ENCODE data around the gene DYNC2H1.

DYNC2H1 gene

GRCh38 chr11:103220133-103220532 lies 110.9 kb downstream of the DYNC2H1 start:
- Histone ChIP-seq H3K4me1 (ENCODE audit: control insufficient read depth, insufficient read depth, low read length, poor library complexity, severe bottlenecking) (no peaks in the 10 kb centered on the region), H3K4me3 (ENCODE audit: extremely low read depth, insufficient read depth, low read length, poor library complexity, severe bottlenecking) (no peak overlapping the region), H3K27ac (ENCODE audit: low read depth, low read length, severe bottlenecking) (no peak overlapping the region), H3K9me3 (ENCODE audit: control insufficient read depth, low read length) (no peaks in the 10 kb centered on the region), H3K36me3 (ENCODE audit: control insufficient read depth, insufficient read depth, low read length) (peaks cover 8% of the 10 kb centered on the region)
- WGBS, 2 experiments (ENCODE audit: insufficient coverage in 2 of 2): no CpG with 5 or more reads among the region's 1 CpG

GRCh38 chr11:103222806-103223205 lies 113.6 kb downstream of the DYNC2H1 start:
- Histone ChIP-seq H3K9me3 (ENCODE audit: control insufficient read depth, low read length) (no peaks in the 10 kb centered on the region), H3K36me3 (ENCODE audit: control insufficient read depth, insufficient read depth, low read length) (peaks cover 8% of the 10 kb centered on the region), H3K27ac (ENCODE audit: low read depth, low read length, severe bottlenecking) (no peak overlapping the region), H3K4me3 (ENCODE audit: extremely low read depth, insufficient read depth, low read length, poor library complexity, severe bottlenecking) (no peak overlapping the region), H3K4me1 (ENCODE audit: control insufficient read depth, insufficient read depth, low read length, poor library complexity, severe bottlenecking) (no peaks in the 10 kb centered on the region)
- 83 to 100% methylated on average over 1 to 2 of the region's 3 CpGs for WGBS, 2 experiments (ENCODE audit: insufficient coverage in 2 of 2)

DNA sequence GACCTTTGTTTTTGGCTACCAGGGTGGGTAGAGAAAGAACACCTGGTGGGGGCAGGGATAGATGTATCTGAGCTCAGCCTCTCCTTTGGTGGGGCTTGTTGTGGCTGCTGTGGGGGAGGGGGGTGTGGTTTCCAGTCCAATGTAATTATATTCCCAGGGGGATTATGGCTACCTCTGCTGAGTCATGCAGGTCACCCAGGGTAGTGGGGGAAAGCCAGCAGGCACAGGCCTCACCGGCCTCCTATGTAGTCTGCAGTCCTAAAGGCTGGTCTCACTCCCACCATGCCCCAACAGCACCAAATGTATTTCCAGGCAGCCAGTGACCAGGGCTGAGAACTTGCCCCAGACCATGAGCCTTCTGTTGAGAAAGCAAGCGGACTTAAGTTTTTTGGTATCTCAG lies 119.6 kb downstream of the DYNC2H1 start:
- Histone ChIP-seq H3K9me3 (ENCODE audit: control insufficient read depth, low read length) (no peaks in the 10 kb centered on the region), H3K4me3 (ENCODE audit: extremely low read depth, insufficient read depth, low read length, poor library complexity, severe bottlenecking) (no peak overlapping the region), H3K36me3 (ENCODE audit: control insufficient read depth, insufficient read depth, low read length) (peaks cover under 1% of the 10 kb centered on the region), H3K27ac (ENCODE audit: low read depth, low read length, severe bottlenecking) (no peak overlapping the region), H3K4me1 (ENCODE audit: control insufficient read depth, insufficient read depth, low read length, poor library complexity, severe bottlenecking) (no peaks in the 10 kb centered on the region)
- WGBS, 2 experiments (ENCODE audit: insufficient coverage in 2 of 2): 91 to 100% methylated on average over 2 of the region's 2 CpGs

GRCh38 chr11:103234974-103235373 lies 125.7 kb downstream of the DYNC2H1 start:
- H3K9me3 ChIP-seq (ENCODE audit: control insufficient read depth, low read length): no peaks in the 10 kb centered on the region
- no peaks in the 10 kb centered on the region for H3K36me3 ChIP-seq (ENCODE audit: control insufficient read depth, insufficient read depth, low read length)
- H3K27ac ChIP-seq (ENCODE audit: low read depth, low read length, severe bottlenecking): no peak overlapping the region
- no peaks in the 10 kb centered on the region for H3K4me1 ChIP-seq (ENCODE audit: control insufficient read depth, insufficient read depth, low read length, poor library complexity, severe bottlenecking)
- WGBS, 2 experiments (ENCODE audit: insufficient coverage in 2 of 2): 71 to 80% methylated on average over 2 of the region's 2 CpGs
- no peak overlapping the region for H3K4me3 ChIP-seq (ENCODE audit: extremely low read depth, insufficient read depth, low read length, poor library complexity, severe bottlenecking)

GRCh38 chr11:103241574-103241973 lies 132.3 kb downstream of the DYNC2H1 start:
- no peaks in the 10 kb centered on the region for H3K9me3 ChIP-seq (ENCODE audit: control insufficient read depth, low read length)
- H3K4me3 ChIP-seq (ENCODE audit: extremely low read depth, insufficient read depth, low read length, poor library complexity, severe bottlenecking): no peak overlapping the region
- H3K4me1 ChIP-seq (ENCODE audit: control insufficient read depth, insufficient read depth, low read length, poor library complexity, severe bottlenecking): no peaks in the 10 kb centered on the region
- H3K27ac ChIP-seq (ENCODE audit: low read depth, low read length, severe bottlenecking): no peak overlapping the region
- peaks cover 9% of the 10 kb centered on the region for H3K36me3 ChIP-seq (ENCODE audit: control insufficient read depth, insufficient read depth, low read length)
- 94% methylated on average over 3 of the region's 6 CpGs; no CpG with 5 or more reads in 1 of the 2 experiments for WGBS, 2 experiments (ENCODE audit: insufficient coverage in 2 of 2)

GRCh38 chr11:103254123-103254522 lies 144.9 kb downstream of the DYNC2H1 start:
- Histone ChIP-seq H3K36me3 (ENCODE audit: control insufficient read depth, insufficient read depth, low read length) (no peaks in the 10 kb centered on the region), H3K4me3 (ENCODE audit: extremely low read depth, insufficient read depth, low read length, poor library complexity, severe bottlenecking) (no peak overlapping the region), H3K4me1 (ENCODE audit: control insufficient read depth, insufficient read depth, low read length, poor library complexity, severe bottlenecking) (no peaks in the 10 kb centered on the region), H3K9me3 (ENCODE audit: control insufficient read depth, low read length) (no peaks in the 10 kb centered on the region), H3K27ac (ENCODE audit: low read depth, low read length, severe bottlenecking) (no peak overlapping the region)

DNA sequence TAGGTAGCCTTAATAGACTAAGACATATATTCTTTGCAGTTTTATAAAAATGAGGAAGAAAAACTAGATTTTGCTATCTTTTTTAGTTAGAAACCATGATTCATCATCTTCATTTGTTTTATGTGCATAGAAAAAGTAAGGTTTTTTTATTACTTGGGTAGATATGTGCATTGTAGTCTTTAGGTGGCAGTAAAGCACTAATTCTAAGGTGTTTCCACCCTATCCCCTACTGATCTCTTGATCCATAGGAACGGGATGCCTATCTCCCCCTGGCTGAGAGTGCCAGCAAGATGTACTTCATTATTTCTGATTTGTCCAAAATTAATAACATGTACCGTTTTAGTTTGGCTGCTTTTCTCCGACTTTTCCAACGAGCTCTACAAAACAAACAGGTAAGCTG lies 148.1 kb downstream of the DYNC2H1 start:
- no peaks in the 10 kb centered on the region for H3K36me3 ChIP-seq (ENCODE audit: control insufficient read depth, insufficient read depth, low read length)
- H3K4me3 ChIP-seq (ENCODE audit: extremely low read depth, insufficient read depth, low read length, poor library complexity, severe bottlenecking): no peak overlapping the region
- 60% methylated on average over 1 of the region's 4 CpGs for WGBS, 2 experiments (ENCODE audit: insufficient coverage in 2 of 2)
- no peaks in the 10 kb centered on the region for H3K9me3 ChIP-seq (ENCODE audit: control insufficient read depth, low read length)
- no peaks in the 10 kb centered on the region for H3K4me1 ChIP-seq (ENCODE audit: control insufficient read depth, insufficient read depth, low read length, poor library complexity, severe bottlenecking)
- no peak overlapping the region for H3K27ac ChIP-seq (ENCODE audit: low read depth, low read length, severe bottlenecking)

DNA sequence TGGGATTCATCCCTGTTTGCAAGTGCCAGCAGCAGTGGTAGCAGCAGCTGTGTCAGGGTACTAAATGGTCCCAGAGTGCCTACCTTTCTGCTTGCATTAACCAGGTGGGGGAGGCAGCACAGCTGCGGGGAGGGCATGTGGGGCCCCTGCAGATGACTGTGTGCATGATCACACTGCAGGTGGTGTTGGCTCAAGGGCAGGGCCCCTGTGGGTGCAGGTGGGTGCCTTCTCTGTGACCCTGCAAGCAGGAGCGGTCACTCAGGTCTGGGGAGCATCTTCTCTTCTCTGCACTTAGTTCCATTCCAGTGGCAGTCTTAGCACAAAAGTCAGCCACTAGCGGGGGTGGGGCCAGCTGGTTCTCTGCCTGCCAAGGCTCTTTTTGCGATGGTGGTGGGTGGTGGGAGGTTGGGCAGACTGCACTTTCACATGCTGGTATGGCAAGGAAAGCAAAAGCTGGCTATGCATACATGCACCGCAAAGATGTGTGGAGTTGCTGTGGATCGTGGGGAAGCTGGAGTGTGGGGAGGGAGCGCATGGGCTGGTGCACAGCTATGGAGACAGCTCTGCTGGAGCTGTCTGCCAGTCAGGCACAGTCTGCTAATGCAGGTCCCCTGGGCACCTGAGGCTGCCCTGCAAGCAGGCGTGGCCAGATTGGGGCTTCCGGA lies 157.1 kb downstream of the DYNC2H1 start:
- 90 to 96% methylated on average over 7 of the region's 9 CpGs for WGBS, 2 experiments (ENCODE audit: insufficient coverage in 2 of 2)
- Histone ChIP-seq H3K4me3 (ENCODE audit: extremely low read depth, insufficient read depth, low read length, poor library complexity, severe bottlenecking) (no peak overlapping the region), H3K36me3 (ENCODE audit: control insufficient read depth, insufficient read depth, low read length) (peaks cover 5% of the 10 kb centered on the region), H3K9me3 (ENCODE audit: control insufficient read depth, low read length) (no peaks in the 10 kb centered on the region), H3K27ac (ENCODE audit: low read depth, low read length, severe bottlenecking) (no peak overlapping the region), H3K4me1 (ENCODE audit: control insufficient read depth, insufficient read depth, low read length, poor library complexity, severe bottlenecking) (no peaks in the 10 kb centered on the region)

DNA sequence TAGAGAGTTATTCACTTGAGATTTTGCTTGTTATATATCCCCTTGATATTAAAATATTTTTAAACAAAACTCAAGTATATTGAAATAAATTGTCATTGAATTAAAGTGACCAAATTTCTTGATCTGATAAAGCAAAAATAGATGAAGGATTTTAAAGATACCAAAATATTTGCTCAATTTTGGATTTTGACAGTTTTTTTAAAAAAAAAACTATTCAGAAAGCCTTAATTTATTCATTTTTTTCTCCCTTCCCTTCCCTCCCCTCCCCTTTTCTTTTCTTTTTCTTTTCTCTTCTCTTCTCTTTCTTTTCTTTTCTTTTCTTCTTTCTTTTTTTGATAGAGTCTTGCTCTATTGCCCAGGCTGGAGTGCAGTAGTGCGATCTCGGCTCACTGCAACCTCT lies 163.7 kb downstream of the DYNC2H1 start:
- no peaks in the 10 kb centered on the region for H3K36me3 ChIP-seq (ENCODE audit: control insufficient read depth, insufficient read depth, low read length)
- no peaks in the 10 kb centered on the region for H3K9me3 ChIP-seq (ENCODE audit: control insufficient read depth, low read length)
- no peak overlapping the region for H3K27ac ChIP-seq (ENCODE audit: low read depth, low read length, severe bottlenecking)
- no CpG with 5 or more reads among the region's 2 CpGs for WGBS, 2 experiments (ENCODE audit: insufficient coverage in 2 of 2)
- H3K4me1 ChIP-seq (ENCODE audit: control insufficient read depth, insufficient read depth, low read length, poor library complexity, severe bottlenecking): no peaks in the 10 kb centered on the region
- H3K4me3 ChIP-seq (ENCODE audit: extremely low read depth, insufficient read depth, low read length, poor library complexity, severe bottlenecking): no peak overlapping the region

GRCh38 chr11:103274025-103274424 lies 164.8 kb downstream of the DYNC2H1 start:
- Histone ChIP-seq H3K9me3 (ENCODE audit: control insufficient read depth, low read length) (no peaks in the 10 kb centered on the region), H3K4me1 (ENCODE audit: control insufficient read depth, insufficient read depth, low read length, poor library complexity, severe bottlenecking) (no peaks in the 10 kb centered on the region), H3K36me3 (ENCODE audit: control insufficient read depth, insufficient read depth, low read length) (no peaks in the 10 kb centered on the region), H3K27ac (ENCODE audit: low read depth, low read length, severe bottlenecking) (no peak overlapping the region), H3K4me3 (ENCODE audit: extremely low read depth, insufficient read depth, low read length, poor library complexity, severe bottlenecking) (no peak overlapping the region)

DNA sequence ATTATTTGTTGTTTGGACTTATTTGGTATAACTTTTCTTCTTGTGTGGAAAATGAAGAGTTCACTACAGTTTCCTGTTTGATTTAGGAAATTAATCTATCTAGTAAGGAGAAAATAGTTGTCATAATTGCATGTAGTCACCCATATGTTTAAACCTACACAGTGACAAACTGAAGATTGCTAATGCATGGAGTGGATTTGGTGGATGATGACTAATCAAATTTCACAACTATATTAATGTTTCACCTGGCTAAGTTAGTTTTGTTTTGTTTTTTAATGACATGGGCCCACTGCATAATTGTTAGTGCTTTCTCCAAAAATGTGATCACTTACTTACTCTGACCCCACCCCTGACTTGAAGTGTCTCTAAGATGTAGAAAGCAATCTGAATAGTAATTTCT lies 170.6 kb downstream of the DYNC2H1 start:
- H3K9me3 ChIP-seq (ENCODE audit: control insufficient read depth, low read length): no peaks in the 10 kb centered on the region
- H3K4me1 ChIP-seq (ENCODE audit: control insufficient read depth, insufficient read depth, low read length, poor library complexity, severe bottlenecking): no peaks in the 10 kb centered on the region
- H3K36me3 ChIP-seq (ENCODE audit: control insufficient read depth, insufficient read depth, low read length): no peaks in the 10 kb centered on the region
- H3K4me3 ChIP-seq (ENCODE audit: extremely low read depth, insufficient read depth, low read length, poor library complexity, severe bottlenecking): no peak overlapping the region
- H3K27ac ChIP-seq (ENCODE audit: low read depth, low read length, severe bottlenecking): no peak overlapping the region
